CD4-positive, alpha-beta T cell treated with Interleukin-2 at 100 ng/mL for 4 hours (primary cell): ENCODE measurements around the gene ABCE1.
A peak's percentile ranks its signal among the peaks of the same experiment; 100 is the strongest.
"Not testable (repeated sequence)": the region's sequence is repeated elsewhere in the genome, so short reads cannot be mapped to it uniquely, and the experiment has no call there.

Source experiments
- DNase-seq: peaks from one replicate; pipeline ENCODE4 v3.0.0-alpha.2; 2020; ENCODE audit warnings: low spot score

Gene ABCE1

GRCh38 chr4:145103496-145103895 lies 5.4 kb downstream of the ABCE1 start:
- DNase-seq, result no peak

- no peak for DNase-seq
Measured at GRCh38 chr4:145107126-145107525, 9.0 kb downstream of the ABCE1 start.

GRCh38 chr4:145108128-145108527 lies 10.0 kb downstream of the ABCE1 start:
- no peak for DNase-seq

GRCh38 chr4:145125396-145125795 lies 27.3 kb downstream of the ABCE1 start:
- DNase-seq, result no peak

DNA sequence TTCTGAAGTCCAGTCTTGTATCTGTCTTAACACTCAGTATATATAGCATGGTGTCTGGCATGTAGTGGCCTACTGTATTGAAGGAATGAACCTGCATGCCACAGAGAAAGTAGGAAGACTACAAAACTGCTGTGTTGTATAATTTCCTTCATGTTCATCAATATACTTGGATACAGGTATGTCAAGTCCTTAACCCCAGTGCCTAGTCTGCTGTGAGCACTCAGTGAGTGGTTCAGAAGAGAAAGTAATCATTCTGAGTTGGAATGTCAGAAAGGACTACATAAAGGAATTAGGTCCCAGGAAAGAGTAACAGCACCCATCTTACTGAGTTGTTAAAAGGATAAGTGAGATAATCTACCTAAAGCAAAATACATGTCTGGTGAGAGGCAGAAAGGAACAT lies 32.0 kb downstream of the ABCE1 start:
- no peak for DNase-seq

GRCh38 chr4:145130788-145131399 lies 32.8 kb downstream of the ABCE1 start:
- DNase-seq, result peak; percentile 14

GRCh38 chr4:145131848-145132247 lies 33.7 kb downstream of the ABCE1 start:
- no peak for DNase-seq

GRCh38 chr4:145132511-145133098 lies 34.5 kb downstream of the ABCE1 start:
- no peak for DNase-seq

DNA sequence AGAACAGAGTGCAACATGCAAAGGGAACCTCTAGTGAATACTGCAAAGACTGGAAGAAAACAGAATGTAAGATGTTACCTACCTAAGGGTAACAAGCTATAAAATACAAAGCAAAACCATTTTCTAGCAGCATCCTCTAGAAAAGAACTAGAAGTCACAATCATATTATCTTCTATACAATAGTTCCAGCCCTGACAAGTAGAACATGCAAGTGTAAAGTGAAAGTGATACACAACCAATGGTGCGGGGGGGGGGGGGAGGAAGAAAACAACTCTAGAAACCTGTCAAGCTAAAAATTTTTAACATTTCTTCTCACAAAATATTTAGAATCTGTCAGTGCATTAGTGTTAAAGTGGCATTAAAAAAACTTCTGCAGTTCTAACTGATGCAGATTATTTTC lies 38.1 kb downstream of the ABCE1 start:
- DNase-seq, result not testable (repeated sequence)

- DNase-seq, result no peak
Measured at GRCh38 chr4:145148980-145149379, 50.9 kb downstream of the ABCE1 start.

GRCh38 chr4:145153181-145153903 lies 55.2 kb downstream of the ABCE1 start:
- DNase-seq, result no peak

DNA sequence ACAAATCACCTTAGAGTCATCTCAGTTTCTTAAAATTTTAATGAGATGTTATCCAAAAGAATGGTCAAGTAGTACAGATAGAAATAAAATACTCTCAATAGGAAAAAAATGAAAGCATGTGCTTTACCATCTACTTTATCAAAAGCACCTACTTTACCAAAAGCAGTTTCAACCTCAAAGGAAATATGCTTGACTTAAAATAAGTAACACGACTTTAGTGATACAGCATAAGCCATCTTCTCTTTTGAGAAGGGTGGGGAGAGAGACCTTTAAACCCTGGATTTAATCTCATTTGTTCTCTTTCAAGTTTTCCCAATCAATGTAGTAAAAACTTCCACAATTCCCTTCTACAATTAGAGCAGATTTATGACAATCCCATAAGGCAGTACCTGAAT lies 55.8 kb downstream of the ABCE1 start:
- DNase-seq, result no peak

- DNase-seq, result peak; percentile 29
Measured at GRCh38 chr4:145154573-145154972, 56.5 kb downstream of the ABCE1 start.

DNA sequence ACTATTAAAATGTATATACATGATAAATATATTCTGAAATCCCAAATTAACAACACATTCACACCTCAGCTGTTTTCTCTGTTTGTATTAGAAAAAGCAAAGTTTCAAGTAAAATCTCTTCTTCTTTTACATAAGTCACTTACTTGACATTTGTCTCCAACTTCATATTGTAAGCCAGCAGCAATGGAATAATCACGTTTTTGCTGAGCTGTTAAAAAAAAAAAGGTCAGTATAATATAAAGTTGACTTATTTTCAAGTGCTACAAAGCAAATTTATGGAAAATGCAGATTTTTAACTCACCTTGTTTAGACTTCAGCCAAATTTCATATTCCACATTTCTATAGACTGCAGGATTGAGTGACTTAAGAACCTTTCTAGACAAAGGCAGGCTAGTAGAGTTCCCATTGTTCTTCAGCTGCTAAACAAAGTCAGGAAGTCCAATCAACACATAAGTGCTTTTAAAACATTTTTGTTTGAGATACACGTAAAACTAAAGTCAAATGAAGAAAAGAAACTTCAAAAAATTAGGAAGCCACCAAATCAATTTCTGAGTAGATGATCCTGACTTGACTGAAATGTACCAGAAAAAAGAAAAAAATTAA lies 57.3 kb downstream of the ABCE1 start:
- DNase-seq, result no peak

DNA sequence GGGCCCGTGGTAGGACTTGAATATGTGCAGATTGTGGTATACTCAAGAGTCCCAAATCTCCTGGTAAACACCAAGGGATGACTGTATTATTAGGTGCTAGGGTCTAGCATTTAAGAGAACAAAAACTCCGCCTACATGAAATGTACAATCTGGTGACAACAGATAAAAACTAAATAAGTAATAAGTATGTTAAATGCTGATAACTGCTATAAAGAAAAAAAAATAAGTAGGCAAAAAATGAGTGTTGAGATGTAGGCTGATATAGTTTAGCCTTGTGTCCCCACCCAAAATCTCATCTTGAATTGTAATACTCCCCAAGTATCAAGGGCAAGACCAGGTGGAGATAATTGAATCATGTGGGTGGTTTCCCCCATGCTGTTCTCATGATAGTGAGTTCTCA lies 58.9 kb downstream of the ABCE1 start:
- DNase-seq, result no peak

DNA sequence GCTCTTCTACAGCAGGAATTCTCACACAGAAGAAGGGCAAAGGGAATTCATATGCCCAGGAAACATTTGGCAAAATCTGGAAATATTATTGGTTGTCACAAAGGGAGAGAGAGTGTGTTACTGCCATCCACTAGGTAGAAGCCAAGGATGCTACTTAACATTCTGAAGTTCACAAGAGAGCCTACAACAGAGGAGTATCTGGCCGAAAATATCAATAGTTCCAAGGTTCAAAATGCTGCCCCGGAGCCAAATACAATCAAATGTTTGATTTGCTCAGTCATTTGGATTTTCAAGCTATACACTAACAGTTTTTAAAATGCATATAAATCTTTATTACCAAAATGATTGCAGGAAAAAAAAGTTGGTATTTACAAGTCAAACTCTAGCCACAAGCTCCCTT lies 63.4 kb downstream of the ABCE1 start:
- DNase-seq, result no peak

DNA sequence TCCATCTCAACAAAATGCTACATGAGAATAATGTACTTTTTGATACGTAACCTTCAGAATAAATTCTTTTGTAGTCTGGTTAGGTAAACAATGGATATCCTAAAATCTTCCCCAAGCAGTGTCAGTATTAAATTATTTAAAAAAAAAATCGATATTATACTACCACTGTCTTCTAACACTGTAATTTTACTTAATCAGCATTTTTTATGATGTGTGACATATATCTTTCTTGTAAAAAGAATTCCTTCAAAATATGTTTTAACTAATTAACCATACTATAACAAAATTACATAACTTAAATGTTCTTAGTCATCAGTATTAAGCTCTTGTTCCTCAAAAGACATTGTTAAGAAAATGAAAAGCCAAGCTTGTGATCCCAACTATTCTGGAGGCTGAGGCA lies 69.8 kb downstream of the ABCE1 start:
- DNase-seq, result no peak

DNA sequence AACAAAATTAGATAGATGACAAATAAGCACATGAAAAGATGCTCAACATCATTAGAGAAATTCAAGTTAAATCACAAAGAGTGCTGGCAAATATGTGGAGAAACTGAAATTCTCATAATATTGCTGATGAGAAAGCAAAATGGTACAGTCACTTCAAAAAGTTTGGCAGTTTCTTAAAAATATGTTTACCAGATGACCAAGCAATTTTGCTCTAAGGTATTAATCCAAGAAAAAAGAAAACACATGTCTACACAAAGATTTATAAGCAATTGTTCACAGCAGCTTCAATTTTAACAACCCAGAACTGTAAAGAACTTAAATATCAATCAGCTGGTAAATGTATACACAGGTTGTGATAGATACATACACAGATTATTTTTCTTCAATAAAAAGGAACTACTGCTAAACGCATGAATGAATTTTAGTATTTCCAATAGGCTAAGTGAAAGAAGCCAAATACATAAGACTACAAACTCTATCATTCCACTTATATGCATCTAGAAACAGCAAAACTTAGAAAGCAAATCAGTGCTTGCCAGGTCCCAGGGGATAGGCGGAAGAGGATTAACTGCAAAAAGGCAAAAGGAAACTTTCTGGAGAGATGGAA lies 70.6 kb downstream of the ABCE1 start:
- no peak for DNase-seq

- DNase-seq, result no peak
Measured at GRCh38 chr4:145170223-145170622, 72.1 kb downstream of the ABCE1 start.

DNA sequence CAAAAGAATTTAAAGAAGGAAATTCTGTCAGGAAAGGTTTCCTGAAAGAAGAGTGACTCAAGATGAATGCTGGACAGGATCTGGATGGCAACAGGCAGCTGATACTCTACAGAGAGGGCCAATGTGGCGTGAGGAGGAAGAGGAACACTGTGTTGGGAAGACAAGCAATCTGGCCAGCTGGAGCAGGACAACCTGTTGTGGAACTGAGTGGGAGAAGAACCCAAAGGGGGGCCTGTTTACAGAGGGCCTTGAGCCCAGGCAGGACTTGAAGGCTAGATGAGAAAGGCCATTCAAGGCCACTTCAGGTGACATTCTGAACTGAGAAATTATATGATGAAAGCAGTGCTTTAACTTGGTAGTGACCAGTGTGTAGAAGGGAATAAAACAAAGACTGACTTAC lies 73.8 kb downstream of the ABCE1 start:
- DNase-seq, result no peak

GRCh38 chr4:145176641-145177432 lies 78.7 kb downstream of the ABCE1 start:
- peak; percentile 49 for DNase-seq

DNA sequence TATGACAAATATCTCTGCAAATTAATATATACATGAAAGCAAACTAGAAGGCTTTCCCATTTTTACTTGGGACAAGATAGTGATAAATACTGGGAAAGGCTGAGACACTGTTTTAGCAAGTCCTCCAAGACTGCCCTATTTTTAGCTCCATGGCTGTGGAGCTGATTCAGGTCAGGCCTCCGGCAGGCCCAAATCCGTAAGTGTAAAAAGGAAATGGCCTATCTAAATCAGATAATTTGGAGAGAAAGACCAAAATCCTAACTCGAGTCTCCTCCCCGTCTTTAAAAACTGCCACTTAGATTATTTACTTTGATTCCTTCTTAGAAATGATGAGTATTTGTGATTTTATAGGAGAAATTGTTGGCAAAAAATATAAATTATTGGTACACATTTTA lies 79.4 kb downstream of the ABCE1 start:
- no peak for DNase-seq
